ENCODE measurements around the gene CTDSPL.

Gene CTDSPL

GRCh38 chr3:38005076-38006020 is 143.7 kb downstream of the CTDSPL start:
- no peak for DNase-seq

- DNase-seq, result no peak
Measured at GRCh38 chr3:38006031-38006430, 144.4 kb downstream of the CTDSPL start.

DNA sequence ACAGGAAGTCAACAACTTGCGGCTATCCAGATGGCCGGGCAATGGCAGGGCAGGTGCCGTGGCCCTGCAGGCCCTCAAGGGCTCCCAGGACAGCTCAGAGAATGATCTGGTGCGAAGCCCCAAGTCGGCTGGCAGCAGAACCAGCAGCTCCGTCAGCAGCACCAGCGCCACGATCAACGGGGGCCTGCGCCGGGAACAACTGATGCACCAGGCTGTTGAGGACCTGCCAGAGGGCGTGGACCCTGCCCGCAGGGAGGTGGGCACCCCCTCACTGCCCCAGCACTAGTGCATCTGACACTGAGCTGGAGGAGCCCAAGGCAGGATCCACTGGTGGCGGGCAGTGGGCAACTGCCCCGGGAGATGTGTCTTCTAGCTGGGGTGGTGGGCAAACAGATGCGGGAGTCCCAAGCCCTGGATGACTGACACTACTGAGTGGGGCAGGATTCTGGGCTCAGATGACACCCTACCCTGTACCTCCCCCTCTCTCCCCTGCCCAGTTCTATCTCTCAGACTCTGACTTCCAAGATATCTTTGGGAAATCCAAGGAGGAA is 144.8 kb downstream of the CTDSPL start:
- DNase-seq, result no peak

- DNase-seq, result no peak
Measured at GRCh38 chr3:38007754-38008090, 146.0 kb downstream of the CTDSPL start.

DNA sequence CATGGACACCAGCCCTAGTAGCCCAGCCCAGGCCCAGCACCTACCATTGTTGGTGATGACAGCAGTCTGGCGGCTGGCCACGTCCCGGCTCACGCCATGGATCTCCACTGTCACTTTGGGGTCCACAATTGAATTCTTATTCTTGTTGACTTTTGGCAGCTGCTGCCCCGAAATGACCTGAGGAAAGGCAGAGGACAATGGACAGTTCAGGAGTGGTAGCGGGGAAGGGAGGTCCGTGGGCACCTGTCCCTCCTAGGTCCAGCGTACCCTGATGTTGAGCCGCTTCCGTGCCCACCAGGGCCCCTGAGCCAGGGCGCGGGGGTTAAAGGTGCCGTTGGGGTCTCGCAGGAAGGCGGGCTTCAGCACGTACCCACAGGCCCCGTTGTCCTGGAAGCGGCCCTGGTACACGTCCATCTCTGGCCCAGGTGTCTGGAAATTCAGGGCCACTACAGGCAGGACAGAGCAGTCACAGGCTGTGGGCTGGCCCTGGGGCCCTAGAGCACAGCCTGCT is 146.6 kb downstream of the CTDSPL start:
- DNase-seq, result no peak

DNA sequence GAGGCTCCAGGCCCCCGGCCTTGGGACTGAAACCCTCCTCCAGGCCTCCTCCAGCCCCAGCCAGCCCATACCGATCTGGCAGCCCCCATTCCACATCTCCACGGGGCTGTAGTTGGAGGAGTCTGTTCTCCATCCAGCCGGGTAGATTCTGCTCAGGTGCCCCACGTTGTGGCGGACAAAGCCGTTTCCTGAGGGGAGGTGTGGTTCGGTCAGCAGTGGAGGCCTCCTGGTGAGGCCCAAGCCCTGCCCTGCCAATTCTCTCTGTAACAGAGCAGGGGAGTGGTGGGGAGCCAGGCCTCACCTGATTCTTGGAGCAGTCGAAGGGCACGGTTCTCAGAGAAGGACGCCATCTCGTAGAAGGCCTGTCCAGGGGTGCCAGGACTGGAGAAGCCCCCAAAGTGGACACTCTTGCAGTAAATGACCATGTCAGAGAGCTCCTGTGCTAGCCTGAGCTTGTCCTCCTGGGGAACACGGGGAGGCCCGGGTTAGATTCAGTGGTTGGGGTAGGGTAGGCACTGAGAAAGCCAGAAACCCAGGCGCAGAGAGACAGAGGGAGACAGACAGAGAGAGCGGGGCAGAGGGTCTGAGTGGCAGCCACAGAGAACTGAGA is 147.4 kb downstream of the CTDSPL start:
- no peak for DNase-seq

DNA sequence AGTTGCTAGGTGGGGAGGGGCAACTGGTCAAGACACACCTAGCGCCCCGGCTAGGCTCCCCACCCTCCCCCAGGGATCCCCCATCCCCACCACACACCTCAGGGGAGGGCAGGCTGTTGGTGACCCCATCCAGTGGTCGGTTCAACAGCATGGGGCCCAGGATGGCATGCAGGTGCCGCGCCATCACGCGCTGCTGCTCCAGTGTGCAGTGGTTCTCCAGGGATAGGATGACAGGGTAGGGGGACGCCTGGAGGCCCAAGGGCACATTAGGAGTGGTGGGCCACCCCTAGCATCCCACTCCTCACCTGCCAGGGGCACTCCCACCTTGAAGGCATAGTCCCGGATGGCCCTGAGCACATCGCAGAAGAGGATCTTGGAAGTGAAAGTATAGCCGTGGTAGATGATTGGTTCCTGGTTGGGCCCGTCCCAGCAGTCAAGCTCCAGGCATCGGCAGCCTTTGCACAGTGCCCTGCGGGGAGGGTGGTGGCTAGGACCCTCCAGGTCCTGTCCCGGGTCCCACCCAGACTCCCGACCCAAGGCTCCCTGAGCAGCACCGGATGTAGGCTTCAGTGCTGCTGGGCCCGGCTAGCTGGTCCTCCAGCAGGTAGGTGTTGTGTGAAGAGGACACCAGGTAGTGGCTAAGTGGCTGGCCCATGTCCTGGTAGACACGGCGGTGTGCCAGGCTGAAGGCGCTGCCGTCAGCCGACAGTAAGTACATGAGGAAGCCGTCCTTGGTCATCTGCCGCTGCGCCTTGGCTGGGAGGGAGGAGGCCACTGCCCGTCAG is 148.3 kb downstream of the CTDSPL start:
- no peak for DNase-seq

DNA sequence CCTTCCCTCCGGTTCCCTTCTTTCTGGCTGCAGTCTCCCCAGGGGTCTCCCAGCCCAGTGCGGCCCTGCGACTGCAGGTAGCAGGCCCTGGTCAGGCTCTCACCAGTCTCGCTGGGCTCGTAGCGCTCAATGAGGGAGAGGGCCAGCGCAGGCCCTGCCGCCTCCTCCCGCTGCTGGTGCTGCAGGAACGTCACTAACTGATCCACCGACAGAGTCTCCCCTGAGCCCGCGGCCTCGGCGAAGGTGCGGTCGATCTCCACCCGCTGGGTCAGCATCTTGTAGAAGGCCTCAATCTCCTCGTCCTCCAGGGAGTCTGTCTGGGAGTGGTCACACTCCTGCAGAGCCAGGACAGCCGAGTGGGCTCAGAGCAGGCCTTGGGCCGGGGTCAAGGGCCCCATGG is 149.4 kb downstream of the CTDSPL start:
- DNase-seq, result no peak

- no peak for DNase-seq
Measured at GRCh38 chr3:38015485-38015884, 153.8 kb downstream of the CTDSPL start.

DNA sequence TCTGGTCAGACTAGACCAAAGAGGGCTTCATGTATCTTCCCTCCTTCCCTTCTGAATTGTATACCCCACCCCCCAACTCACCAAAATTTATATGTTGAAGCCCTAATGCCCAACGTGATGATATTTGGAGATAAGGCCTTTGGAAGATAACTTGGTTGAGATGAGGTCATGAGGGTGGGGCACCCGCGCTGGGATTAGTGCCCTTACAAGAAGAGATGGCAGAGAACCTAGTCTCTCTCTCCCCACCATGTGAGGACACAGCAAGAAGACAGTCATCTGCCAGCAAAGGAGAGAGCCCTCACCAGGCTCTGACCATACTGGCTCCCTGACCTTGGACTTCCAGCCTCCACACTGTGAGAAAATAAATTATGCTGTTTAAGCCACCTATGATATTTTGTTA is 154.3 kb downstream of the CTDSPL start:
- no peak for DNase-seq

- no peak for DNase-seq
Measured at GRCh38 chr3:38016410-38016809, 154.7 kb downstream of the CTDSPL start.

DNA sequence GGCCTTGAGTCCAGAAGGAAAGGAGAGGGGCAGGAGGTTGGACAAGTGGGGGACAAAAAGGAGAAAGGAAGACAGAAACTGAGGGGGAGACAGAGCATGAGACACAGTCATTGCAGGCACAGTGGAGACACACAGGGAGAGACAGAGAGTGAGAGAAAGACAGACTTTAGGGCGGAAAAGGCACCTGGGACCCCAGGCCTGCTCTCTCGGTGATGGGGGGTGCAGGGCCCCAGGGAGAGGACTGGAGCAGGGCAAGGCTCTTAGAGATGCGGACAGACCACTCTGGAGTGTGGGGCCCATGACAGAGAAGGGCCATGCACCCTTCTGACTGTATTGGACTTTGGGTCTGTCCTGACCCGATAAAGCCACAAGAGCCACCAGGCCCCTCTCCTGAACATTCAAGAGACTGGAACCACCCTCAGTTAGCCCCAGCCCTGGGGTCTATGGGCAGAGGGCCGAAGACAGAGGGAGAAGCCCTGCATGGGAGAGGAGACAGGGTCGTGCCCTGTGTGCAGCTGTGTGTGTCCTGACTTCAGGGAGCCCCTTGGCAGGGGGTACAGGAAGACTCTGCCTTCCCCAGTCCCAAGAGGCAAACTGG is 155.3 kb downstream of the CTDSPL start:
- DNase-seq, result no peak

DNA sequence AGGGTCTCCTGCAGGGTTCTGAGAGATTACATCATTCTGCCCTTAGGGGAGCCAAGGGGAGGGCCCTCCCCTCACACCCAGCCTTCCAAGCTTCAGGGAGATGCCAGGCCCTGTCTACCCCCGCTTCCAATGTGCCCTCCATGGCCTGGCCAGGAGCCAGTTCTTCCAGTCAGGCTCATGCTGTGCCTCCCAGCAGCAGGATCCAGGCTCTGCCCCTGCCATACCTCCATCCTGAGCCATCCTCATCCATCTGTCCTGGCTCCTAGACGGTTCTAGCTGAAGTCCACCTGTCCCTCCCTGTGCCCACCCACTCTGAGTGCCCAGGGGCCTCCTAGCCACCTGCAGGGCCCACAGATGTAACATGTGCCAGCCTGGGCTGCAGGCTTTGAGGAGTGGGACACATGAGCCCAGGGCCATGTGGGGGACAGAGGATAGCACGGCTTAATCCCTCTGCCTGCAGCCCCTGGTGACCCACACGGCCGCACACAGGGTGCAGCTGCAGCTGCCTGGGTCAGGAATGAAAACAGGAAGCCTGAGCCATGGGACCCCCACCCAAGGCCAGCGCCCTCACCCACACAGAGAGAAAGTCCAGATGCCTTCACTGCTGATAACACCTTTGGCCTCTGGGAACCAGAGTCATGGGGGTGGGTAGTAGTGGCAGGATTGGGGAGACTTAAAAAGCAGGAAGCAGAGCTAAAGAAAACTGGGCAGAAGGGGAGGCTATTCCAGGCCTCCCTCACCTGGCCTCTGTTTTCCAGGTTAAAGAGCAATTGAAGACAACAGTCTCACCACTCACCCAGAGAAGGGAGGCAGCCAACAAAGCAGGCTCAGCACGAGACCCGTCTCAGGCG is 156.0 kb downstream of the CTDSPL start:
- no peak for DNase-seq

DNA sequence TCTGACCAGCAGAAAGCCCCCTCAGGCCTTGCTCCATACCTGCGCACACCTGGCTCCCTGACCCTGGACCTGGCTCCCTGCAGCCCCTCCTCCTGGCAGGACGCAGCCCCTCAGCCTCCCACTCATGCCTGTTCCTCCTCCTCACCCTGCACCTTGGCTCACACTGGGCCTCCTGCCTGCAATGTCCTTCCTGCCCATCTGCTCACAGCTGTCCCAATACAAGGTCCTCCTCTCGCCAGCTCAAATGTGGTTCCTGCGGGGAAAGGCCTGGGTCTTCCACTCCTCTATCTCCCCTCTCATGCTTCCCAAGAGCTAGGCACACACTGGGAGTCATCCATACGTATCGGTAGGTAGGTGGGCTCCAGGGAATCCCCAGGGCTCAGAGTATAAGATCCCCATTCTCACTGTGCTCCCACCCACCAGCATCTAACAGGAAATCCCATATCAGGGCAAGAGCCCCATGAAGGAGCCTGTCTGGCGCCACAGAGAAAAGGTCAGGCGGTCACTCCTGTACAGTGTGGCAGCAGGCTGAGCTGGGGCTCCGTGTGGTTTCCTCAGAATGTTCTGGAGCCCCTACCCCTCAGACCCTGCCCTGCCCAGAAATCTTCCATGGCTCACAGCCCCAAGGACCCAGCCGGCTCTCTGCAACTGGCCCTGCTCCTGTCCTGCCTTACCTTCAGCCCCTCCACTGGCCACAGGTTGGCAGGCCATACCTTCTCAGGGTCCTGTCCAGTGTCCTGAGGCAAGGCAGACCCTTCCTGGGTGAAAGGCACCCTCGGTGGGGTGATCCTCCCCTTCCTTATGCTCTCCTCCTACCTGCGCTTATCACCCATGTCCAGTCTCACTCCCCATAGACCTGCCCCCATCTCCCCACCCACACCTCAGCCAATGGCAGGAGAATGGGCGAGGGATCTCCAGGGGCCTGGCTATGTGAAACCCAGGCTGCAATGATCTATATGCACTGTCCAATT is 156.9 kb downstream of the CTDSPL start:
- no peak for DNase-seq

GRCh38 chr3:38019658-38020341 is 158.1 kb downstream of the CTDSPL start:
- DNase-seq, result no peak

DNA sequence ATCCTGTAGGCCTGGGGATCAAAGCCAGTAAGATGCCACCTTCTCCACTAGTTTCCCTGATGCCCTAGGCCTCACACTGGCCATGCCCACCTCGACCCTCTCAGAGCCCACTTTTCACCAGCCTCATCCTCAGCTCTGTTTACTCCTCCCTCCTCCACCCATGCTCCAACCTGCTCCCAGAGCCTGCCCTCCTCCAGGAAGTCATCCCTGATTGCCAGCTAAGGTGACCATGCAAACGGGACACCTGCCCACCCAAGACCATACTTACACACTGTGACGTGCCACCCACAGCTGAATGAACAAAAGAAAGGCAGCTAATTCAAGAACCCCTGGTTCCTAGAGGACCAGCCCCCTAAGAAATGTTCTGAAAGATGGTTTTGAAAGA is 158.7 kb downstream of the CTDSPL start:
- DNase-seq, result no peak

- DNase-seq, result no peak
Measured at GRCh38 chr3:38021196-38021595, 159.5 kb downstream of the CTDSPL start.

GRCh38 chr3:38022301-38022700 is 160.6 kb downstream of the CTDSPL start:
- DNase-seq, result no peak

GRCh38 chr3:38022896-38023709 is 161.4 kb downstream of the CTDSPL start:
- peak; percentile 45 for DNase-seq
